GM19324 (cell line): ENCODE data around the gene ASTN2.

Source experiments
- ATAC-seq: cut with Tn5 transposase; IDR thresholded peaks from one replicate; pipeline ENCODE4 v1.9.1; 2021; ENCODE audit warnings: mild to moderate bottlenecking, moderate library complexity; ENCODE audit not compliant: unreplicated experiment, low FRiP score

Gene ASTN2

DNA sequence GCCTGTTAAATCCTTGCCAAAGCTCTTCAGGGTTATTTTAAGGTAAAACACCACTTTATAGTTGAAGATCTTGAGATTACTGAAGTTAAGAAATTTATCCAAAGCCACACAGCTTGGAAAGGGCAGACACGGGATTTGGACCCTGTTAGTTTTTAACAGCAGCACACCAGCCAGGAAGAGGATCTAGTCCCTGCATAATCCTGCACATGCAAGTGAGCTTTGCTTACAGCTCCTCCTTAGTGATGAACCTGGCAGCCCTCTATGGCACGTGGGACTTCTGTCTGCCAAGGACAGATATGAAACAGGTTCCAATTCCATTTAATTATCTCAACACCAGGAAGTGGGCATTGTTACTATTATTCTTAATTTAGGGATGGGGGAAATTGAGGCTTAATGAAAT is 619.0 kb downstream of the ASTN2 start:
- no peak for ATAC-seq

DNA sequence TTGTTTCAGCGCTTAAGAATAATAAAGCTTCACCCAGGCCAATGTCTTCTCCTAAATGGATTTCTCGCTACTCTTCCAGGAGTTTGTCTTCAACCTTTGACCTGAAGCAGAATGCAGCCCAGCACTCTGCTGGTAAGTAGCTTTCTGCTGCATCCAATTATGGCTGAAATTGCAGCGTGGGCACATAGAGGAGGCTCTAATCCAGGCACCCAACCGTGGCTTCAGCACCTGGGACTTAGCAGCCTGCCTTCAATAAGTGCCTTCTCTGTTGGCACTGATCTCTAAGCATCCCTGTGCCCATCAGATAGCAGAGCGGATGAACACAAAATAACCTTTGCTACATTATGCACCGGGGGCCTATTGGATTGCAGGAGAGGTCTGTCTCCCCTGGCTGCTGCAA is 622.6 kb downstream of the ASTN2 start:
- no peak for ATAC-seq

DNA sequence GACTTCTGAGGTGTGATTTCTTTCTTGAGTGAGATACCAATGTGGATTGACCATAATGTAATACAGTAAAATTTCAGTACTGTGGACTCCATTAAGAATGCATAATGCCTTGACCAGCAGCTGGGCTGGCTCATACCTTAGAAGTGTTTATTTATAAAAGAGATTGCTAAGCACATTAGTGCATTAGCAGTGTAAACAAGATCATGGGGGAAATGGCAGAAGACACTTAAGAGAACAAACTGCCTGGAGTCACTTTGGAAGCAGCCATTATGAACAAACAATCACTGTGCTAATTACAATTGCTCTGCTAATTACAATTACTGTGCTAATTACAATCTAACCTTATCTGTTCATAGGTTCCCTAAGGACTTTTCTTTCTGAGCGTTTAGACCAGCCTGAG is 623.5 kb downstream of the ASTN2 start:
- no peak for ATAC-seq

DNA sequence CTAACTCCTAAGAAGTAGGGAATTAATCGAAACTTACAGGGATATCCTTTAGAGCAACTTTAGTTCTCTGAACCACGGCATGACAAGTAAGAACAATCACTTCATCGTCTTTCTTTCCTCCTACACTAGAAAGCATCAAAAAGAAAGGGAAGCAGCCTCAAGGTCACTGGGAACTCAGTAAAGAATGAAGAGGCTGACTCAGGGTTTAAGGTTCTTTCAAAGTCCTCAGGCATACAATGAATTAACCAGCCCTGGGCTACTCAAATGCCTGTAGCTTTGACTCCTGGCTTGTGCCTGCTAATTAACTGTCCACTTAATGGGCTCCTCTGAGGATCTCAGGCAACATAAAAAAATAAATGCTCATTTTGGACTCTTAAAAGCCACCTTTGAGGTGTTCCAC is 625.8 kb downstream of the ASTN2 start:
- ATAC-seq: no peak

DNA sequence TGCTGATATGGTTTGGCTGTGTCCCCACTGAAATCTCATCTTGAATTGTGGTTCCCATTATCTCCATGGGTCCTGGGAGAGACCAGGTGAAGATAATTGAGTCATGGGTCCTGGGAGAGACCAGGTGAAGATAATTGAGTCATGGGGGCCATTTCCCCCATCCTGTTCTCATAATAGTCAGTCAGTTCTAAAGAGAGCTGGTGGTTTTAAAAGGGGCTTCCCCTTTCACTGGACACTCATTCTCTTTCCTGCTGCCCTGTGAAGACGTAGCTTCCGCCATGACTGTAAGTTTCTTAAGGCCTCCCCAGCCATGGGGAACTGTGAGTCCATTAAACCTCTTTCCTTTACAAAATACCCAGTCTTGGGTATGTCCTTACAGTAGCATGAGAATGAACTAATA is 628.1 kb downstream of the ASTN2 start:
- ATAC-seq: no peak

DNA sequence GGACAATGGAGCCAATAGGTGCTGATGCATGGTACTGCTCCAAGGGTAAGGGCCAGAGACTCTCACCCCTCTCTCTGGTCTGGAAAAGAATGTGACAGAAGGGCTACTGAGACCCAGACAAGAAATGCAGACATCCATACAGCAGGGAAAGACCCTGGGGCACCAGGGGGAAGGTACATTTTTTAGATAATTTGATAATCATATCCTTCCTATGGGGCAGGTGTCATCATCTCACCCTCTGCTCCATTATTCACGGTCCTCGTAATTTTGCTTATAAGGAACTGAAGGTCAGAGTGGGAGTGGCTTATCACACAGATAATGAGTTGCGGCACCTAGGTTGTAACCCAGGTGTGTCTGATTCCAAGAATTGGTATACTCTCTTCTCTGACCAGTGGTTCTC is 637.7 kb downstream of the ASTN2 start:
- no peak for ATAC-seq

DNA sequence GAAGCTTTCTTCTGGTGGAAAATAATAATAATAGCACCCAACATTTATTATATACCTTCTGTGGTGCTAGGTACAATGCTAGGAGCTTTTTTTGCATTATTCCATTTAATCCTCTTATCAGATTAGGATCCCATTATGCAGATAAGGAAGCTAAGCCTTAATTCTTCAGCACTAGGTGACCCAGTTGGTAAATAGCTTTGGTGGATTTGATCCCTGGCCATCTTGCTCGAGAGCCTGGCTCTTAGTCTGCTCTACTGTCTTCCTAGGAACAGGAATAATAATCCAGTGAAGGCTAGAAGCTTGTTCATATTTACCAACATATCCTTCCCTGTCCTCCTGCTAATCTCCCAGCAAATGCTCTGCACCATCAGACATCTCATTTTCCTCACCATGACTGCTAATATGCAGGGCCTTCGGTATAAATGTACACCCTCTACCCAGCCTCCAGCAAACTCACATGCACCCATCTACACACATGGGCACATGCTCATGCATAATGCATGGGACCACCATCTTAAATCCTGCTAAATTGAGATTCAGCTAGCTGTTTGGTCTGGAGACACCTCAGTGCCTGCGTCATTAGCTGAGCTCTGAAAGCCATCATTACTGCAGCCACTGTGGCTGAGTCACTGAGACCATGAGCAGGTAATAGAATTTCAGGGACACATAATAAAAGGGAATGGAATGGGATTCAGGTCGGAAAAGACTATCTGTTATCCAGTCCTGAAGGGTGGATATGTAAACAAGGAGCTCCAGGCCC is 640.3 kb downstream of the ASTN2 start:
- no peak for ATAC-seq

DNA sequence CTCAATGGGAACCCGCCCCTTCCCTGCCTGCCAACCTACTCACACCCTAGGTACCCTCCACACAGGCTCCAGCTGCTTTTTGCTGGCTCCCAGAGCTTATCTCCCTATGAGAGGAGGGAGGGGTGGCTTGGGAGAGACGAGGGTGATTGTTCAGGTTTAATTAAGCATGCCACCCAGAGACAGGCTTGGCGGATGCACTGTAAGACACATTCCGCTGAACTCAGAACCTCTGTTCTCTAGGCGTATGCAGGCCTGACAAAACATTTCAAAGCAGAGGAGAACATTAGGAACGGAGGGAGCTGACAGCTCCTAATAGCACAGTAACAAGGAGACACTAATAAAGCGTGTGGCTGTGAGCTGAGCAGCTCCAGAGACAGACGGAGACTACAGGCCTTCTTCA is 647.6 kb downstream of the ASTN2 start:
- ATAC-seq: no peak

DNA sequence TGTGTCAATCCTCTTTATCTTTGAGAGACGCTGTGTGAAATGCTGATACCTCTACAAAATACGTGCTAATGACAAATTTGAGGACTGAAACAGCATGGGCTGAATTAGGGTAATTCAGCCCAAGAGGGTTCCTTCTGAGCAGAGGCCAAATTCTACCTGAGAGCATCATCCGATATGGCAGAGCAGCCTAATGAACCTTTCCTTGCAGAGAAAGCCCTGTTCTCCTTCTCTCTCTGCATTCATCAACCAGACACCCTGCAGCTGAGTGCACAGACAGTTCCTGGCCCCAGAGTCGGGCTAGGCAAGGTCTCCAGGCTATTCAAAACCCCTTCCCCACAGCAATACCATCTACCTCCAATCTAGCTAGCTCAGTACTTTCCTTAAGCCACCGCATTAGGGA is 649.8 kb downstream of the ASTN2 start:
- no peak for ATAC-seq

DNA sequence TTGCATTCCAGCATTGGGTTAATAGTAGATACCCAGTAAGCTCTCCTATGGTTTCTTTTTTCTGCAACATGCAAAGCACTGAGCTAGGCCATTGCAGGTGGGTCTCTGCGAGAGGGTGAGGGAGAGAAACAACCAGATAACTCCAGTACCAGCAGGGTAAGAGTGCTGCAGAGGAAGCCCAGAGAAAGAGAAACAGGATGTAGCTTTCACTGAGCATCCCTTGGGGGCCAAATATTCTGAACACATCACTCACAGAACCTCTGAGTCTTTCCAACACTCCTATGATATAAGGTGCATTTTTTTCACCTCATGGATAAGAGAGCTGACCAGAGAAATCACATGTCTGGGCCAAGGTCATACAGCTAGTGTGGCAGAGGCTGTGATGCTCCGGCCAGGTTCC is 651.1 kb downstream of the ASTN2 start:
- ATAC-seq: peak; percentile 55

DNA sequence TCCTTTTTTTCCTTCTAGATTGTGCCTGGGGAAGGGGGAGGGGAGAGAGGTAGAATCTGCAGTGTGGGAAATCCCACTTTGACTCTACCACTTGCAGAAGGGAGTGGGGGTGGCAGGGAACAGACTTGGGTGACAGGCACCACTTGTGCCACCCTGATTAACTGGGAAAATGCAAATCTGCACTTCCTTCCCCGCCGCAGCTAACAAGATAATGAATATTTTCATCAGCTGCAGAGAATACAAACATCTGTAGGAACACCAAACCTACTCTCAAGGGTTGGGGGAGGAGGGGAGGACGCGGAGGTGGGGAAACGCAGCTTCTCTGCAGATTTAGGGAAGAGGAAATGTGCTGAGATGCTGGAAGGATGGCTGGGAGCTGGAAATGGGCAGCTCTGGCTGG is 654.2 kb downstream of the ASTN2 start:
- ATAC-seq: no peak

DNA sequence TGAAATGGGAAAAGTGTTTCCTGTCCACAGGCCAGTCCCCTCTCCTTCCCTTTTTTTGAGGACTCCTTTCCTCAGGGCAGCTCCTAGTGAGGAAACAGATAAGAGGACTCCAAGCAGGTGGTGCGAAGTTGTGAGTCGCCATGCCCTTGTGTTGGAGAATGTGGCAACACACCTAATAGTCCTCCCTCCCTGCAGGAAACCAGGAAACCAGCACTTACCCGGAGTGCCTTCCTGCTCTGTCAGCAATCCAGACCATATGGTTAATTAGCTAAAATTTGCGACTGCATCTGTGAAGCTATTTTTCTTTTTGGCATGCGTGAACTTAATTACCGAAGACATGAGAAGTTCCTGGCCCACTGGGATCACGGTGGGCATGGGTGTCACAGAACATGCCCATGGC is 657.8 kb downstream of the ASTN2 start:
- no peak for ATAC-seq

DNA sequence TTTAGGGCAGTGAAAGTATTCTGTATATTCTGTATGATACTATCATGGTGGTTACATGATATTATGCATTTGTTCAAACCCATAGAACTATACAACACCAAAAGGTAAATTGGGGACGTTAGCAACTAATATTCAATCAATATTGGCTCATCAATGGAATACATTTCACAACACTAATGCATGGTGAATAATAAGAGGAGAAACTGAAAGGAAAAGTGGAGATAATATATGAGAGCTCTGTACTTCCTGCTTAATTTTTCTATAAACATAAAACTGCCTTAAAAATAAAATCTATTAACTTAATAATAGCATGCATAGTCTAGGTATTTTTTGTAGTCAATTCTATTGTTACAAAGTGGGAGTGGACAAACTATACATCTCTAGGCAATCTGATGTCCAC is 661.5 kb downstream of the ASTN2 start:
- no peak for ATAC-seq

DNA sequence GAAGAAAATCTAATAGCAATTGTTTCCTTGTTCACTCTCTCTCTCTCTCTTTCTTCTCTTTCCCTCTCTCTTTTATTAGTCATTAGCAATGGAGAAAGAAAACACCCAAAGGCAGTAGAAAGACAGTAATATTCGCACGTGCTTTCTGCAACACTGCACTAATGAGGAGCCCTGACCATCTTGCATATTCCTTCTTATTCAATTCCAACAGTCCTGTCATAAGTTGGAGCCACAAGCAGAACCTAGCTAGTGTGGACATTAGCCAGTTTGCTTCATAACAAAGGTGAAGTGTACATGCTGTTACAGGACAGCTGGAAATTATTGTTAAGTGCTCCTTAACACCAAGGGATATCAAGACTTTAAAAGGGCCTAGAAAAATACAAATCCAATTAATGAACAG is 664.3 kb downstream of the ASTN2 start:
- no peak for ATAC-seq

DNA sequence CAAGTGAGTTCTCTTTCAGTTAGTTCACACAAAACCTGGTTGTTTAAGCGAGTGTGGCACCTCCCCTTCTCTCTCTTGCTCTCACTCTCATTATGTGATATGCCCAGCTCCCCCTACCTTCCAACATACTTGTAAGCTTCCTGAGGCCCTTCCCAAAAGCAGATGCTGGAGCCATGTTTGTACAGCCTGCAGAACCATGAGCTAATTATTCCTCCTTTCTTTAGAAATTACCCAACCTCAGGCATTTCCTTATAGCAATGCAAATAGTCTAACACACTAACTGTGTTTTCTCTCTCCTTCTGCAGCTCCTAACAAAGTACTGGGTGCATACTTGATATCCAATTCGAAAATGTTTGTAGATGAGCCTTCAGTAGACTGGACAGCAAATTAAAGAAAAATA is 665.1 kb downstream of the ASTN2 start:
- ATAC-seq: no peak

DNA sequence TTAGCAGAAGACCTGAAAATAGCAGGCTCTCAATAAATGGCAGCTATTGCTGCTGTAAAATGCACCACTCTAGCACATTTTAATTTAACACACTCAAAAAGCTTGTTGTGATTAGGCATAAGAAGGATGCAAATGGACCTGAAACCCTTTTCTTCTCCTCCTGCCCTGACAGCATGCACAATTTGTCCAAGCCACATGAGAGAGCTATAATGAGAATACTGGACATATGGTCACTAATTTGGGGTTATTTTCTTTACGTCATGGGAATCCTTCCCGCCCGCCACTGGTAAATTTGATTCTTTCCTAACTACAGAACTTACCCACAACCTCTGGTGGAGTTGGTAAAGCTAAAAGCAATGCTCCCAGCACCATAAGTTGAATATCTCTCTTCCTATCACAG is 665.7 kb downstream of the ASTN2 start:
- ATAC-seq: no peak

DNA sequence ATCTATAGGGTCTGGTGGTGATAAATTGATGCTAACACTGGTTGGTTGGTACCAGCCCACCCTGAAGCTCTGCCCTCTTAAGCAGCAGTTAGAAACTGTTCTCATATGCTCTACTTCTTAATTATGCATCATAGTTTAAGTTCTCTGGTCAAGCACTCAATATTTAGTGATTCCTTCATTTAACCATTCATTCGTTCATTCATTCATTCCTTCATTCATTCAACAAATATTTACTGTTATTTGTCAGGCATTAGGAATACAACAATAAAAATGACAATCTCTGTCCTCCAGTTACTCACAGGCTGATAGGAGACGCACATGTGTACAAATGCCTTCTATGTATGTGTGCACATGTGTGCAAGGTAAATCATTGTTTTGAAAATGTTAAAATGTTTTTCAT is 673.1 kb downstream of the ASTN2 start:
- ATAC-seq: no peak

DNA sequence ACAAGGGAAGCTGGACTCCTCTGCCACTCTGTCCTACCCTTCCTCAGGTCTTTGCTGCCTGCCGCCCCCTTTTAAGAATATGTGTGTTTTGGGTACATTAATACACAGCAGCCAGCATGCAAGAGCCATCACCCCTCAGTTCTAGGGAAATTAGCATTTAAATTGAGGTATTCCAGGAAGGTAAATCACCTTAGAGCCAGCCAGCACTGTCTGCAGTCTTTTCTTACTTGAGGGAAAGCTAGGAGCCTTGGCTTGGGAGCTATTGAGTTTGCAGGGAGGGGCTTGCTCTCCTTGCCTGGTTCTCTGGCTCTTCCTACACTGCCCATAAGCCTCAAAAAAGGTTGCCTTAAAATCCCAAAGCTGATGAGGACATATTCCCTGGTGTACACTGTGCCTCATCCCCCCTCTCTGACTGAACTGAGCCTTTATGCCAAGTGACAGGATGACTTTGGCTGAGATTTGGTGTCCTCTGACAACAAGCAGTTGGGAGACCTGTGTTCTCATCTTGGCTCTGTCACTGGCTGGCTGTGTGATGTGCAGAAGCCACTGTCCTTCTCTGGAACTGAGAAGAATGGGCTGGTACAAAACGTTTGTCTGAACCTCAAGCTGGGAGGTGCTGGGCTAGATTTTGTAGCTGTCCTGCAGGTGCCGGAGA is 673.6 kb downstream of the ASTN2 start:
- no peak for ATAC-seq

DNA sequence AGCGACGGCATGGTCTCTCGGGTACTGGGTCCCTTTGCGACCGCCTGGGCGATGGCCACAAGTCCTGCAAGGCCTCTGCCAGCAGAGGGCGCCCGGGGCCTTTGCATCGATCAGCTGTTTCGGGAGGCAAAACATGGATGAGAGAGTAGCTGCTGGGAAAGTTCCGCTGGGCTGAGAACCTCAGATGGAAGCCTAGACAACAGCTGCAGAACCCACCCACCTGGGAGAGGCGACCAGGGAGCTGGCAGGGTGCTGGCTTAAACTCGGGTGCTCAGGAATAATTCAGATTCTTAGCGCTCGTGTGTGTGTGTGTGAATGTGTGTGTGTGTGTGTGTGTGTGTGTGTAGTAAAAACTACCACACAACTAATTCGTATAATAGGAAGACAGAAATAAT is 677.7 kb downstream of the ASTN2 start:
- ATAC-seq: no peak

DNA sequence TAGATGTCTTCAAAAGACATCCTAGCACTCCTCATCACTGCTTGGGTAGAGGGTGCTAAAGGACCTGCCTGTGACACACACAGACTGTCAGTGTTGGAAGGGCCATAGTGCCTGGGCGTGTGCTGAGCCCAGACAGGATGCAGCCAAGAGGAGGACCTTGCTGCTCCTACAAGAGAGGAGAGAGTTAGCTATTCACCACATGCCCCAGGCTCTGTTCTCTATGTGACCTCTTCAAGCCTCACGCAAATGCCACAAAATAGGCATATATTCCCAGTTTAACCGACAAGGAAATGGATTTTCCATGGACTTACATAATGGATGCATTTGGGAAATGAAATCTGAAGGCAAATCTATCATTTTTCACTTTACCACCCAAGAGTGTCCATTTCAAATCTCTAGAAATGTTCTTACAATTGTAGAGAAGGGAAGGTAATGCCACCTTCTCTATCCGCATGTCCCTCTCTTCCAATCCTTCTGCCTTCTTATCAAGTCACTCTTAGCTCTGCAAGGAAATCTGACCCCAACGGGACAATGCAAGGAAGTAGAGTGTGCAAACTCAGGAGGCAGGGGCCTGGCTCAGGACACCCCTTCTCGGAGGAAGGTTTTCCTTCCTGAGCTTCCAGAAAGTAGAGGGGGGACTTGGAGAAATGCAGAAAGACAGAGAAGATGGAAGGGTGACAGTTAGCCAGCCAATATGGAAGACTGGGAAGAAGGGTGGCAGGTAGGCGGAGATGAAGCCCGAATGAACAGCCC is 678.3 kb downstream of the ASTN2 start:
- ATAC-seq: no peak

DNA sequence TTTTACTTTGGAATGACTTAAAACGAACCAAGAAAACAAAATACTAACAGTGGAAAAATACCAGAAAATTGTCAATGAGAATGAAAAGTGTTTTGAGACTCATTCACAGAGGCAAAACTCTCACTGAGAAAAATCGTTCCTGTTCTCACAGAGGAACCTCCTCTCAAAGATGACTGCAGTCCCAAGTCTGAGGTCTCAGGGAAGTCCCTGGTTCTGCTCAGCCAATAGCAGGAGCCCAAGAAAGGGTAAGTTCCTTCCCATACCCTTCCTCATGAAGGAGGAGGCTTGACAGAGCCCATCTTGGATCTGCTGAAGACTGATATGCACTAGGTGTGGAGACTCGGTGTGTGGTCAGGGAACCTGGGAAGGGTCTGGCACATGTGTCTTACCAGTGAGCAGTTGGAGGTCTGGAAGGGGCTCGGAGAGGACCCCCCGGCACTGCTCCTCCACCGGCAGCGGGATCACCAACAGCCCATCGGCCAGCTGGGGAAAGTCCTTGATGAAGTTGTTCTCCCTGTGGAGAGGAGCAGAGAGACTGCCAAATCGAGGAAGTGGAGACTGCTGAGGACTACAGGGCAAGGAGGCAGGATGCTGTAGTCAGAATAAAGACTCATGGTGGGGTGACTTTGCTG is 681.7 kb downstream of the ASTN2 start:
- ATAC-seq: no peak
